ENCODE results near the gene ARSG. TPM values are rescaled to one million over a fixed set of nuclear protein-coding genes. Genes with fewer than 3 reads are reported as not detected.
"Not testable (repeated sequence)": the region's sequence is repeated elsewhere in the genome, so short reads cannot be mapped to it uniquely, and the experiment has no call there.

The ARSG gene
- total RNA-seq, 1 donor from 2014 or later: 2.4 TPM

GRCh38 chr17:68375566-68375965, 84.3 kb downstream of the ARSG start:
- DNase-seq (ENCODE audit: low read depth in 2 of 2): no peak

GRCh38 chr17:68376178-68376577, 84.9 kb downstream of the ARSG start:
- not testable (repeated sequence) for DNase-seq (ENCODE audit: low read depth in 2 of 2)

GRCh38 chr17:68377771-68378267, 86.5 kb downstream of the ARSG start:
- DNase-seq (ENCODE audit: low read depth in 2 of 2): no peak

GRCh38 chr17:68378268-68379176, 87.2 kb downstream of the ARSG start:
- peak; percentile 71 to 99 for DNase-seq (ENCODE audit: low read depth in 2 of 2)

GRCh38 chr17:68379177-68379510, 87.8 kb downstream of the ARSG start:
- DNase-seq (ENCODE audit: low read depth in 2 of 2): no peak

GRCh38 chr17:68379692-68380677, 88.7 kb downstream of the ARSG start:
- DNase-seq (ENCODE audit: low read depth in 2 of 2): no peak

GRCh38 chr17:68381076-68381900, 90.0 kb downstream of the ARSG start:
- peak in 1 of 2 donors; percentile 97 for DNase-seq (ENCODE audit: low read depth in 2 of 2)

- peak in 1 of 2 donors; percentile 23 for DNase-seq (ENCODE audit: low read depth in 2 of 2)
Observed at GRCh38 chr17:68382582-68383085, 91.3 kb downstream of the ARSG start.

- no peak for DNase-seq (ENCODE audit: low read depth in 2 of 2)
Observed at GRCh38 chr17:68383120-68383442, 91.8 kb downstream of the ARSG start.

GRCh38 chr17:68383443-68384321, 92.4 kb downstream of the ARSG start:
- peak; percentile 78 to 95 for DNase-seq (ENCODE audit: low read depth in 2 of 2)

GRCh38 chr17:68384471-68384870, 93.2 kb downstream of the ARSG start:
- DNase-seq (ENCODE audit: low read depth in 2 of 2): no peak

- no peak for DNase-seq (ENCODE audit: low read depth in 2 of 2)
Observed at GRCh38 chr17:68384941-68385340, 93.6 kb downstream of the ARSG start.

- no peak for DNase-seq (ENCODE audit: low read depth in 2 of 2)
Observed at GRCh38 chr17:68385490-68386215, 94.4 kb downstream of the ARSG start.

GRCh38 chr17:68387435-68388218, 96.3 kb downstream of the ARSG start:
- DNase-seq (ENCODE audit: low read depth in 2 of 2): no peak

GRCh38 chr17:68389041-68389440, 97.7 kb downstream of the ARSG start:
- DNase-seq (ENCODE audit: low read depth in 2 of 2): no peak

- DNase-seq (ENCODE audit: low read depth in 2 of 2): no peak
Observed at GRCh38 chr17:68390888-68391545, 99.7 kb downstream of the ARSG start.

GRCh38 chr17:68391561-68392268, 100.4 kb downstream of the ARSG start:
- DNase-seq (ENCODE audit: low read depth in 2 of 2): no peak

Measured in lung microvascular endothelial cell (primary cell).